ENCODE data around the gene NXPE1.

NXPE1 gene

GRCh38 chr11:114562166-114562916, 2.7 kb upstream of the NXPE1 start:
- DNase-seq (ENCODE audit: low read depth in 3 of 3) = no peak

GRCh38 chr11:114556135-114556534, 3.5 kb downstream of the NXPE1 start:
- DNase-seq (ENCODE audit: low read depth in 3 of 3) = no peak

DNA sequence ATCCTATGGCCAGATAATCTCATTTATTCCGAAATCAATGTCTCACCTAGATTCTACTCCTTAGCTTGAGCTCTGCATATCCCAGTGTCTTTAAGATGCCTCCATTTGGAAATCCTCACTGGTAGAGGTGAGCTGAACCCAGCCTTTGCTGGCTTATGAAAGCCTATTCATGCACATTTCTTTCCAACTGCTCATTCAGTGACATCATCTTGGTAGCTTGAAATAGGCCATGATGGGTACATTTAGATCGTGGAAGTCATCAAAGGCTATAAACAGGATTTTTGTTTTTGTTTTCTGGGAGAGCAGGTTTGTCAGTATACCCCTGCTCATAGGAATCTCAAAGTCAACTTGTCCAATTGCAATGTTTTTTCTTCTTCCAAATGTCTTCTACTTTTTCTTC, 6.0 kb downstream of the NXPE1 start:
- DNase-seq (ENCODE audit: low read depth in 3 of 3) = no peak

- no peak for DNase-seq (ENCODE audit: low read depth in 3 of 3)
Measured at GRCh38 chr11:114551060-114551459, 8.6 kb downstream of the NXPE1 start.

- DNase-seq (ENCODE audit: low read depth in 3 of 3) = no peak
Measured at GRCh38 chr11:114525682-114526081, 34.0 kb downstream of the NXPE1 start.

- no peak for DNase-seq (ENCODE audit: low read depth in 3 of 3)
Measured at GRCh38 chr11:114524122-114524521, 35.6 kb downstream of the NXPE1 start.

DNA sequence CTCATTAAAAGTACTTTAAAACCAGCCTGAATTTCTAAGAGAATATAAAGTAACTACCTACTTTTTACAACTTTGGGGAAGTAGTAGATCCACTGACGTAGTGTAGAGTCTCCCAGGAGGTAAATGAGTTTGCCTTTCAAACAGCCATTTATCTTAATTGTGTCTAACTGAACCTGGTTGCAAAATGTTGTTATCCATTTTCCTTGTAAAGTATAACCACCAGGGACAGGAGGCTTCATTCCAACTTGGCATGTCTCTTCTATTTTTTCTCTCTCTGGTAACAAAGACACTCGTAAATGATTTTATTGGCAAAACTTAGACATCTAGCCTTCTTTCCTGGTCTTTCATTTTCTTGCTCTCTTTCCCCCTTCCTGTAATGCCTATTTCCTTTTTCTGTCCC, 36.9 kb downstream of the NXPE1 start:
- DNase-seq (ENCODE audit: low read depth in 3 of 3) = no peak

DNA sequence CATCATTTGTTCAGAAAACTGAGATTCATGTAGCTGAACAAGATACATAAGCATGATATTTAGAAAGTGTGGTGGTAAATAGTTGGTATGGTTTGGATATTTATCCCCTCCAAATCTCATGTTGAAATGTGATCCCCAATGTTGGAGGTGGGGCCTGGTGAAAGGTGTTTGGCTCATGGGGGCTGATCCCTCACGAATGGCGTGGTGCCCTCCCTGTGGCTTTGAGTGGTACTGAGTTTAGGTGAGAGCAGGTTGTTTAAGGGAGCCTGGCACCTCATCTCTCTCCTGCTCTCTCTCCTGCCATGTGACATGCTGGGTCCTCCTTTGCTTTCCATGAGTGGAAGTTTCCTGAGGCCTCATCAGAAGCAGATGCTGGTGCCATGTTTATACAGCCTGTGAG, 48.1 kb downstream of the NXPE1 start:
- no peak for DNase-seq (ENCODE audit: low read depth in 3 of 3)

DNA sequence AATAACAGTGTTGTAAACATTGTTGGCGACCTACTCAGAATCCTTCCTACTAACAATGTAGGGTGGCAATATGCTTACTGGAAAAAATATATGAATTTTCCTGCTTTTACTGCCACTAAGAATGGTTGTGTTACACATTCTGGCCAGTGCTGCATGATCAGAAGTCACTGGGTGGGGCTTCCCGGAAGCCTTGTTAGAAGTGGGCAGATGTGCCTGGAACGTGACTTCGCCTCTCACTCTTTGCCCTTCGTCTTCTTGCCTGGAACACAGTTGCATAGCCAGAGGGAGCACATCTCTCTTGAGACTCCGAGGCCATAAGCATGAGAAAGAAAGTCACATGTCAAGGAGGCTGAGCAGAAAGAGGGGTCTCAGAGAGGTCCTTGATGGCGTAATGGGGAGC, 48.6 kb downstream of the NXPE1 start:
- DNase-seq (ENCODE audit: low read depth in 3 of 3) = no peak

- DNase-seq (ENCODE audit: low read depth in 3 of 3) = no peak
Measured at GRCh38 chr11:114501901-114502300, 57.8 kb downstream of the NXPE1 start.

GRCh38 chr11:114499756-114500155, 59.9 kb downstream of the NXPE1 start:
- DNase-seq (ENCODE audit: low read depth in 3 of 3) = no peak

- no peak for DNase-seq (ENCODE audit: low read depth in 3 of 3)
Measured at GRCh38 chr11:114496915-114497314, 62.8 kb downstream of the NXPE1 start.

DNA sequence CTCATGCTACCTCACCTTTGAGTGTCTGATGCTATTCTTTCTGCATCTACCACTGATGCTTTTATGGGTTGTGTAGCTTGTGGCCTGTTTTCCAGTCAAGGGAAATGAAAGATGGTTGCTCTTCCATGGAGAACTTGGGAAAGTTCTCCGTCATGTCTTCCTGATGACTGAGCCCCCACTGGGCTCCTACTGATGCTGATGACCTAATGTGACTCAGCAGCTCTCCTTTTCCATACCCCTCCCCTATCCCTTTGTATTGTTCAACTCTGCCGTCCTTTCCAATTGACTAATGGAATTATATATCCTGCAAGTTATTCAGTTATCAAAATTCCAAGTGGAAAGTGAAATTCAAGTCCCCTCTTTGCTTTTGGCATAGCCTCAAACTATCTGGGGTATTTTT, 75.8 kb downstream of the NXPE1 start:
- no peak for DNase-seq (ENCODE audit: low read depth in 3 of 3)

DNA sequence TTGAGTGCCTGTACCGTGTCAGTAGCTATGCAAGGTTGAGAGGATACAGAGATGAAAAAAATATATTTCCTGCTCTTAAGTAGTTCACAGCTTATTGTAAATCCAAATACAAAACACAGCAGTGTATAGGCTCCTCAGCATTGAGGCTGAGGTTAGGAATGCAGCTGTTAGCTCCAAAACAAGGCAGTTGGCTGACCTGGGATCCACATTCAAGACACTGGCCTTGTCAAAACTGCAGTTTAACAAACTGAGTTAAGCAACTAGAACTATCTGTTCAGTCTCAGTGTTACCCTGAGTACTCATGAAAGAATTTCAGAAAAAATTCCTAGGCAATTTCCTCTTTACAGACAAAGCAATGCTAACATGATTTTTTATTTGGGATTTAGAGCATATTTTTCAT, 77.6 kb downstream of the NXPE1 start:
- no peak for DNase-seq (ENCODE audit: low read depth in 3 of 3)

GRCh38 chr11:114479331-114479730, 80.3 kb downstream of the NXPE1 start:
- no peak for DNase-seq (ENCODE audit: low read depth in 3 of 3)

GRCh38 chr11:114478768-114479167, 80.9 kb downstream of the NXPE1 start:
- no peak for DNase-seq (ENCODE audit: low read depth in 3 of 3)

DNA sequence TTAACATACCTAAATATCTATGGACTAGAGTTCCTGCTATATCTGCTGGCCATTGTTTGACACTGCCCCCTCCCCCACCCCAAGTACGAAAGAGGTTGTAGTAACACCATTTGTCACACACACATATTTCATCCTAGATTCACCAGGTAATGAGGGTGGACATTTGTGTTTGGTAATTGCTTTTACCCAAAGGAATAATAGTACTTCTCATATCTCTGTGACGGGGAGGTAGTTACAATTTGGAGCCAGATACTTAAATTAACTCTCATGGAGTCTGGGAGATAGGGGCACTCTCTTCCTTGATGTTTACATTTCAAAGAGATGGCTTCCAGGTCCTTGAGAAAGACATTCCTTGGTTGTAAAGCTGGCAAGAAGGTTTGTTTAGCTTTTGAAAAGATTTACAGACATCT, 81.7 kb downstream of the NXPE1 start:
- DNase-seq (ENCODE audit: low read depth in 3 of 3) = no peak

GRCh38 chr11:114472661-114473060, 87.0 kb downstream of the NXPE1 start:
- no peak for DNase-seq (ENCODE audit: low read depth in 3 of 3)

Data from stimulated activated CD4-positive, alpha-beta T cell treated with anti-CD3 and anti-CD28 coated beads, TNF-alpha, amount 100 ng/mL, for 4 hours (primary cell).